K562 (cell line): ENCODE data around the gene NR1H3. TPM values are rescaled to one million over a fixed set of nuclear protein-coding genes. Genes with fewer than 3 reads are reported as not detected.

Source experiments
- ARNT ChIP-seq, 2 experiments: fragments of 450-650 bp; IDR thresholded peaks; 2 replicates each; pipeline ENCODE4 v1.6.1; 2016; ENCODE audit warnings: mild to moderate bottlenecking in 1 of 2
- ATF3 ChIP-seq, 2 experiments: fragments of 450-650 bp in 1 of 2; sonication (generic) in 1 of 2; formaldehyde crosslinking in 1 of 2; IDR thresholded peaks in 1 of 2; conservative IDR thresholded peaks in 1 of 2; 2 replicates each; pipeline versions ENCODE4 v1.6.1 to v1.8.1; 2016 to 2023; ENCODE audit warnings: mild to moderate bottlenecking in 2 of 2, moderate library complexity in 2 of 2, inconsistent platforms in 1 of 2, missing genetic modification reagents in 1 of 2
- BRD4 ChIP-seq: fragments of 200-600 bp; sonication (generic); IDR thresholded peaks from 2 replicates; pipeline ENCODE4 v1.6.1; 2017; ENCODE audit warnings: inconsistent platforms
- E2F4 ChIP-seq: sonication (generic); formaldehyde crosslinking; IDR thresholded peaks from 2 replicates; pipeline ENCODE4 v1.8.0; 2022; ENCODE audit warnings: mild to moderate bottlenecking, low read depth, missing genetic modification reagents
- EP300 ChIP-seq: IDR thresholded peaks from 2 replicates; pipeline ENCODE4 v1.6.1; 2012; ENCODE audit warnings: low read length, improper control_type of control experiment
- ETS2 ChIP-seq: IDR thresholded peaks from 2 replicates; pipeline ENCODE4 v1.6.1; 2016; ENCODE audit warnings: borderline replicate concordance, missing genetic modification characterization, mild to moderate bottlenecking, moderate library complexity, missing compliant biosample characterization; ENCODE audit not compliant: poor library complexity, severe bottlenecking
- POLR2AphosphoS5 ChIP-seq: IDR thresholded peaks from 2 replicates; pipeline ENCODE4 v1.6.1; 2011; ENCODE audit warnings: mild to moderate bottlenecking, low read depth, low read length, moderate library complexity; ENCODE audit not compliant: control insufficient read depth, insufficient read depth
- RB1 ChIP-seq: fragments of 450-650 bp; IDR thresholded peaks from 2 replicates; pipeline ENCODE4 v1.6.1; 2017; ENCODE audit warnings: low read depth, mild to moderate bottlenecking
- RBBP5 ChIP-seq: fragments of 200-600 bp; sonication (generic); IDR thresholded peaks from 2 replicates; pipeline ENCODE4 v1.6.1; 2012; ENCODE audit warnings: borderline replicate concordance, mild to moderate bottlenecking, low read length, control low read depth, inconsistent platforms; ENCODE audit not compliant: insufficient read depth, poor library complexity, severe bottlenecking
- SMARCC2 ChIP-seq: fragments of 450-650 bp; IDR thresholded peaks from 2 replicates; pipeline ENCODE4 v1.6.1; 2017; ENCODE audit warnings: antibody characterized with exemption, moderate library complexity, mild to moderate bottlenecking, low read depth
- SNRNP70 ChIP-seq: fragments of 200-400 bp; formaldehyde crosslinking; optimal IDR thresholded peaks from 2 replicates; pipeline ENCODE3; 2017; ENCODE audit warnings: low read depth, low read length
- STAT5A ChIP-seq: IDR thresholded peaks from 2 replicates; pipeline ENCODE4 v1.6.1; 2012; ENCODE audit warnings: low read length, inconsistent platforms, borderline replicate concordance
- TAF15 ChIP-seq: fragments of 200-400 bp; formaldehyde crosslinking; IDR thresholded peaks from 2 replicates; pipeline ENCODE4 v1.6.1; 2017; ENCODE audit warnings: mild to moderate bottlenecking, low read depth, low read length, moderate library complexity
- ZBTB40 ChIP-seq, 2 experiments: fragments of 450-650 bp in 1 of 2; sonication (generic) in 1 of 2; formaldehyde crosslinking in 1 of 2; IDR thresholded peaks; 2 replicates each; pipeline versions ENCODE4 v1.7.1 to v1.9.0; 2016 to 2022; ENCODE audit warnings: inconsistent platforms in 1 of 2, mild to moderate bottlenecking in 1 of 2, missing genetic modification reagents in 1 of 2
- ZFP36 ChIP-seq: fragments of 150-350 bp; IDR thresholded peaks from 2 replicates; pipeline ENCODE4 v1.6.1; 2018; ENCODE audit warnings: low read length, low read depth; ENCODE audit not compliant: partially characterized antibody
- polyA plus RNA-seq, 8 experiments: library from polyadenylated mRNA; depleted of rRNA in 4 of 8; stranded (reverse) in 5 of 8; unstranded in 3 of 8; fragments of >200 nt; fragmentation: Nextera tagmentation in 2 of 8; fragmentation: Illumina TruSeq in 1 of 8; extraction: Ambion mirVana in 2 of 8; extraction: Trizol in 1 of 8; gene quantifications; 2 replicates each; pipeline versions ENCODE4 v1.2.1 to v1.2.3, GENCODE V29; 2011 to 2014; ENCODE audit warnings: inconsistent platforms in 1 of 8, missing spikeins in 1 of 8
- total RNA-seq, 7 experiments: library from RNA; depleted of rRNA in 6 of 7; stranded (reverse); fragments of >200 nt in 6 of 7; fragmentation: Illumina TruSeq in 2 of 7; extraction: Trizol in 2 of 7; gene quantifications; 2 replicates each; pipeline versions ENCODE4 v1.2.1 to v1.2.3, GENCODE V29; 2011 to 2021; ENCODE audit warnings: low replicate concordance in 1 of 7

Gene NR1H3
- total and polyA plus RNA-seq, 9 of the 15 experiments (the other 6 are each of a cell fraction or from before 2014, with no cell fraction given): 8.2 to 26.0 (median 11.9) TPM

GRCh38 chr11:47248664-47249377 is 9.0 kb upstream of the NR1H3 start, which contains the start of gene ACP2 (continued):
- TF ChIP-seq ZBTB40 (IDR thresholded peaks at IDR 0.05) (peak; percentile 99), ZBTB40 (CRISPR knock-in tag; IDR thresholded peaks at IDR 0.05) (no peak), POLR2AphosphoS5 (peak; percentile 83), ETS2 (tag) (no peak), TAF15 (no peak), ARNT (IDR thresholded peaks at IDR 0.05) (peak; percentile 83 to 90; a peak in 3 of 4 replicates), SMARCC2 (no peak), SNRNP70 (no peak), ATF3 (IDR thresholded peaks at IDR 0.05) (peak; percentile 22; the same call in 1 of the 2 replicates), ATF3 (CRISPR knock-in tag; conservative IDR thresholded peaks at IDR 0.05) (0 out of 2 replicates have a peak, but pooled peaks have one; percentile 79), EP300 (0 out of 2 replicates have a peak, but pooled peaks have one; percentile 17), STAT5A (peak; percentile 47; the same call in 1 of the 2 replicates), E2F4 (CRISPR knock-in tag) (0 out of 2 replicates have a peak, but pooled peaks have one; percentile 37), RB1 (peak; percentile 91), RBBP5 (peak; percentile 81), ZFP36 (peak; percentile 8), BRD4 (no peak)
